GM19043 (cell line): Measurements from ENCODE around the gene MOCS1.

Experiments
- ATAC-seq: cut with Tn5 transposase; IDR thresholded peaks from one replicate; pipeline ENCODE4 v1.9.1; 2021; ENCODE audit warnings: low read depth; ENCODE audit not compliant: unreplicated experiment

Gene MOCS1

GRCh38 chr6:39905640-39905975 is 28.7 kb downstream of the MOCS1 start:
- no peak for ATAC-seq

GRCh38 chr6:39904946-39905639 is 29.2 kb downstream of the MOCS1 start:
- ATAC-seq = no peak

- ATAC-seq = no peak
Measured at GRCh38 chr6:39903656-39904055, 30.6 kb downstream of the MOCS1 start.

- ATAC-seq = no peak
Measured at GRCh38 chr6:39902786-39903465, 31.3 kb downstream of the MOCS1 start.

GRCh38 chr6:39902136-39902535 is 32.1 kb downstream of the MOCS1 start:
- ATAC-seq = no peak

GRCh38 chr6:39901670-39902069 is 32.6 kb downstream of the MOCS1 start:
- ATAC-seq = no peak

GRCh38 chr6:39901116-39901655 is 33.1 kb downstream of the MOCS1 start:
- no peak for ATAC-seq

- ATAC-seq = no peak
Measured at GRCh38 chr6:39899554-39900295, 34.5 kb downstream of the MOCS1 start.

- ATAC-seq = no peak
Measured at GRCh38 chr6:39898625-39899024, 35.6 kb downstream of the MOCS1 start.

- no peak for ATAC-seq
Measured at GRCh38 chr6:39897698-39898097, 36.6 kb downstream of the MOCS1 start.

GRCh38 chr6:39896701-39897100 is 37.6 kb downstream of the MOCS1 start:
- ATAC-seq = no peak

GRCh38 chr6:39893286-39893685 is 41.0 kb downstream of the MOCS1 start:
- ATAC-seq = no peak

- ATAC-seq = no peak
Measured at GRCh38 chr6:39892490-39893129, 41.7 kb downstream of the MOCS1 start.

GRCh38 chr6:39891976-39892375 is 42.3 kb downstream of the MOCS1 start:
- ATAC-seq = no peak

GRCh38 chr6:39891353-39891752 is 42.9 kb downstream of the MOCS1 start:
- ATAC-seq = no peak

- no peak for ATAC-seq
Measured at GRCh38 chr6:39889229-39889628, 45.0 kb downstream of the MOCS1 start.

GRCh38 chr6:39887692-39888450 is 46.4 kb downstream of the MOCS1 start:
- ATAC-seq = no peak

- ATAC-seq = no peak
Measured at GRCh38 chr6:39886871-39887270, 47.4 kb downstream of the MOCS1 start.

- ATAC-seq = no peak
Measured at GRCh38 chr6:39885691-39886090, 48.6 kb downstream of the MOCS1 start.

GRCh38 chr6:39884696-39885095 is 49.6 kb downstream of the MOCS1 start:
- ATAC-seq = no peak
